ENCODE data around the gene AMIGO3. TPM values are rescaled to one million over a fixed set of nuclear protein-coding genes. Genes with fewer than 3 reads are reported as not detected.
"Not testable (repeated sequence)": the region's sequence is repeated elsewhere in the genome, so short reads cannot be mapped to it uniquely, and the experiment has no call there.

The AMIGO3 gene
- polyA plus RNA-seq, 1 of the 3 experiments (the other 2 are of a cell fraction): 1.1 TPM

GRCh38 chr3:49687424-49687795 is 32.1 kb downstream of the AMIGO3 start:
- CTCF ChIA-PET; H3K4me3 ChIP-seq (ENCODE audit: low read depth in 2 of 2, low read length in 1 of 2); H3K27me3 ChIP-seq (ENCODE audit: insufficient read depth); H3K9me2 ChIP-seq; H3K27ac ChIP-seq (ENCODE audit: low read depth in 2 of 2, low read length in 1 of 2); H4K20me1 ChIP-seq (ENCODE audit: insufficient read depth); DNase-seq; POLR2A ChIA-PET; H3K9ac ChIP-seq; H3F3A ChIP-seq (replicated peaks; ENCODE audit: insufficient read depth); H2AFZ ChIP-seq (ENCODE audit: low read depth); H3K9me3 ChIP-seq; H3K4me2 ChIP-seq: not testable (repeated sequence)
- WGBS (ENCODE audit: low lambda C conversion rate): 95% methylated on average over 4 of the region's 12 CpGs
- H3K36me3 ChIP-seq (replicated peaks in 1 of 2; ENCODE audit: control insufficient read depth in 1 of 2, insufficient read depth in 2 of 2, low read length in 1 of 2): peaks cover 0 to 13% of the 10 kb centered on the region in 2 experiments
- H3K4me1 ChIP-seq (ENCODE audit: control insufficient read depth in 1 of 2, insufficient read depth in 2 of 2, low read depth in 1 of 2, low read length in 1 of 2): peaks cover 5 to 27% of the 10 kb centered on the region in 2 experiments; a peak in 2 of 4 replicates
- peaks cover 18% of the 10 kb centered on the region for H3K79me2 ChIP-seq (ENCODE audit: insufficient read depth)

DNA sequence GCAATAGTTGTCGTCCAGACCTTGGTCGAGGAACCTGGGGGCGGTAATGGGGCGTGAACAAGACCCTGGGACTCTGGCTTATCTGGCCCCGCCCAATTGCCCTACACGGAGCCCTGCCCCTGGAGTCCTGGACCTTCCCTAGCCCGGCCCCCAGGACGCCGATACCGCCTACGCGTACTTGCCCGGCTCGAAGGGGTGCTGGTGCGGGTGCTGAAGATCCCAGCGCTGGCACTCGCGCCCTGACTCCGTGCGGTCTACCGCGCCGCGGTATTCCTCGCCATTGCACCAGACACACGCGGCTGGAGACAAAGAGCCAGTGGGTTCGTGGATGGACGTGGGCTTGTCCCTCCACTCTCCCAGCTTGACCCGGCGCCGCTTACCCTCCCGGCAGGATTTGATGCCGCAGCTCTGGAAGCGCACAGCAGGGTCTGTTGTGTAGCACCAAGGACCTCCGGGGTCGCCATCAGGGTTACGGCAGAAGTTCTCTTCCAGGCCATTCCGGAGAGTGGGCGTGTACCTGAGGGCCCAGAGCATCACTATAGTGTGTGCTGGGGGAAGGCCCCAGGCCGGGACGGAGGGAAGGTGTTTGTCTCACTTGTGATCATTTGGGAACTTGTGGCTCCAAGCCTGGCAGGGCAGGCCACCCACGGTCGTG is 32.6 kb downstream of the AMIGO3 start:
- Histone ChIP-seq H3K36me3 (replicated peaks in 1 of 2; ENCODE audit: control insufficient read depth in 1 of 2, insufficient read depth in 2 of 2, low read length in 1 of 2) (peaks cover 0 to 18% of the 10 kb centered on the region in 2 experiments), H3K79me2 (ENCODE audit: insufficient read depth) (peaks cover 18% of the 10 kb centered on the region), H3K4me3 (ENCODE audit: low read depth in 2 of 2, low read length in 1 of 2) (peak overlapping the region in 1 of 2 experiments; percentile 24; a peak in 1 of 4 replicates), H3K4me1 (ENCODE audit: control insufficient read depth in 1 of 2, insufficient read depth in 2 of 2, low read depth in 1 of 2, low read length in 1 of 2) (peaks cover 5 to 27% of the 10 kb centered on the region in 2 experiments; a peak in 2 of 4 replicates)
- H3K4me2 ChIP-seq; POLR2A ChIA-PET; H2AFZ ChIP-seq (ENCODE audit: low read depth); H3K27ac ChIP-seq (ENCODE audit: low read depth in 2 of 2, low read length in 1 of 2); H3K9ac ChIP-seq; H3K27me3 ChIP-seq (ENCODE audit: insufficient read depth); H4K20me1 ChIP-seq (ENCODE audit: insufficient read depth); H3F3A ChIP-seq (replicated peaks; ENCODE audit: insufficient read depth); H3K9me2 ChIP-seq; CTCF ChIA-PET; H3K9me3 ChIP-seq: not testable (repeated sequence)
- WGBS (ENCODE audit: low lambda C conversion rate): 76% methylated on average over 10 of the region's 44 CpGs
- peak; percentile 69 for DNase-seq

DNA sequence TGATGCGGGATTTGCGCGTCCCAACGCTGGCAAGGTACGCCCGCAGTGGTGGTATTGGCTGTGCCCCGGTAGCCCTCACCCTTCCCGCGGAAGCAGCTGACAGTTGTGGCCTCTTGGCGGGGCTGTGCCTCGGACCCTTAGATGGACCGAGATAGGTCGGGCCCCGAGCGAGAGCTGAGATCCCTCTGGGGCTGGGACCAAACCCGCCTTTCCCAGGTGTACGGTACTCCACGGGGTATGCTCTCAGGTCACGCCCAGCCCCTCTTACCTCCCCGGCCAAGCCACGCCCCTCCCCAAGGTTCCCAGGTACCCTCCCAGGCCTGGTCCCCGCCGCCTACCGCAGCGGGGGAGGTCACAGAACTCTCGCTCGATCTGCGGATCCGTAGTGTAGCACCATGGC is 33.1 kb downstream of the AMIGO3 start:
- H3K27me3 ChIP-seq (ENCODE audit: insufficient read depth); CTCF ChIA-PET; H3K9ac ChIP-seq; H3K4me2 ChIP-seq; H3F3A ChIP-seq (replicated peaks; ENCODE audit: insufficient read depth); POLR2A ChIA-PET; H4K20me1 ChIP-seq (ENCODE audit: insufficient read depth); H3K9me2 ChIP-seq; H3K9me3 ChIP-seq; DNase-seq; H2AFZ ChIP-seq (ENCODE audit: low read depth); H3K27ac ChIP-seq (ENCODE audit: low read depth in 2 of 2, low read length in 1 of 2): not testable (repeated sequence)
- peak overlapping the region in 1 of 2 experiments; percentile 24; a peak in 1 of 4 replicates for H3K4me3 ChIP-seq (ENCODE audit: low read depth in 2 of 2, low read length in 1 of 2)
- H3K79me2 ChIP-seq (ENCODE audit: insufficient read depth): peaks cover 18% of the 10 kb centered on the region
- peaks cover 5 to 24% of the 10 kb centered on the region in 2 experiments; a peak in 2 of 4 replicates for H3K4me1 ChIP-seq (ENCODE audit: control insufficient read depth in 1 of 2, insufficient read depth in 2 of 2, low read depth in 1 of 2, low read length in 1 of 2)
- WGBS (ENCODE audit: low lambda C conversion rate): 15% methylated on average over 4 of the region's 29 CpGs
- H3K36me3 ChIP-seq (replicated peaks in 1 of 2; ENCODE audit: control insufficient read depth in 1 of 2, insufficient read depth in 2 of 2, low read length in 1 of 2): peaks cover 0 to 24% of the 10 kb centered on the region in 2 experiments

DNA sequence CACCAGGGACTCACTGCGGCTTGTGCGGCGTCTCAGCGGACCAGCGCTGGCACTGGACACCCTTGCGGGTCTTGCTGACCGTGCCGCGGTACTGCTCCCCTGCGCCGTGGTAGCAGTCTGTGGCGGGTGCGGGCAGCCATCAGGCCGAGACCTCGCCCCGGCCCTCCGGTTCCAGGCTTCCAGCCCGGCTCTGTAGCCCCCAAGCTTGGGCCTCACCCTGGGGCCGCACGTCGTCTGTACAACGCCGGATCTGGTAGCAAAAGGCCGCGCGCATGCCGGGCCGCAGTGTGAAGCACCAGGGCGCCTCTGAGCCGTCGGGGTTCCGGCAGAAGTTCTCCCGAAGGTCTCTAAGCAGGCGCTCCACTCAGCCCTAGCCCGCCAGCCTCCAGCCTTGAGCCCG is 33.6 kb downstream of the AMIGO3 start:
- peaks cover 14% of the 10 kb centered on the region for H3K79me2 ChIP-seq (ENCODE audit: insufficient read depth)
- H3K9ac ChIP-seq; H3F3A ChIP-seq (replicated peaks; ENCODE audit: insufficient read depth); POLR2A ChIA-PET; H3K27me3 ChIP-seq (ENCODE audit: insufficient read depth); DNase-seq; H3K9me3 ChIP-seq; H4K20me1 ChIP-seq (ENCODE audit: insufficient read depth); H3K4me2 ChIP-seq; H2AFZ ChIP-seq (ENCODE audit: low read depth); H3K4me3 ChIP-seq (ENCODE audit: low read depth in 2 of 2, low read length in 1 of 2); H3K27ac ChIP-seq (ENCODE audit: low read depth in 2 of 2, low read length in 1 of 2); H3K9me2 ChIP-seq: not testable (repeated sequence)
- peaks cover 5 to 20% of the 10 kb centered on the region in 2 experiments; a peak in 2 of 4 replicates for H3K4me1 ChIP-seq (ENCODE audit: control insufficient read depth in 1 of 2, insufficient read depth in 2 of 2, low read depth in 1 of 2, low read length in 1 of 2)
- 93% methylated on average over 3 of the region's 36 CpGs for WGBS (ENCODE audit: low lambda C conversion rate)
- H3K36me3 ChIP-seq (replicated peaks in 1 of 2; ENCODE audit: control insufficient read depth in 1 of 2, insufficient read depth in 2 of 2, low read length in 1 of 2): peaks cover 0 to 29% of the 10 kb centered on the region in 2 experiments
- CTCF ChIA-PET: interaction anchor here (1.4 kb wide), 1 partner anchor 14 kb away, joined by 6 read pairs; no protein-coding TSS in a partner anchor

- H3K9ac ChIP-seq; H3K4me3 ChIP-seq (ENCODE audit: low read depth in 2 of 2, low read length in 1 of 2); H3K27ac ChIP-seq (ENCODE audit: low read depth in 2 of 2, low read length in 1 of 2); H4K20me1 ChIP-seq (ENCODE audit: insufficient read depth); H3K9me2 ChIP-seq; H2AFZ ChIP-seq (ENCODE audit: low read depth); H3K27me3 ChIP-seq (ENCODE audit: insufficient read depth); POLR2A ChIA-PET; DNase-seq; H3F3A ChIP-seq (replicated peaks; ENCODE audit: insufficient read depth); H3K9me3 ChIP-seq; H3K79me2 ChIP-seq (ENCODE audit: insufficient read depth); H3K4me2 ChIP-seq: not testable (repeated sequence)
- peaks cover 5 to 13% of the 10 kb centered on the region in 2 experiments; a peak in 2 of 4 replicates for H3K4me1 ChIP-seq (ENCODE audit: control insufficient read depth in 1 of 2, insufficient read depth in 2 of 2, low read depth in 1 of 2, low read length in 1 of 2)
- CTCF ChIA-PET: interaction anchor here (1.4 kb wide), 1 partner anchor 13 kb away, joined by 6 read pairs; no protein-coding TSS in a partner anchor
- H3K36me3 ChIP-seq (replicated peaks in 1 of 2; ENCODE audit: control insufficient read depth in 1 of 2, insufficient read depth in 2 of 2, low read length in 1 of 2): peaks cover 0 to 36% of the 10 kb centered on the region in 2 experiments
- WGBS (ENCODE audit: low lambda C conversion rate): 100% methylated on average over 10 of the region's 10 CpGs
Measured at GRCh38 chr3:49685103-49685502, 34.4 kb downstream of the AMIGO3 start.

- no CpG with 5 or more reads among the region's 2 CpGs for WGBS (ENCODE audit: low lambda C conversion rate)
- H4K20me1 ChIP-seq (ENCODE audit: insufficient read depth); POLR2A ChIA-PET; H3K9ac ChIP-seq; H2AFZ ChIP-seq (ENCODE audit: low read depth); H3K4me2 ChIP-seq; H3K9me3 ChIP-seq; DNase-seq; H3F3A ChIP-seq (replicated peaks; ENCODE audit: insufficient read depth); H3K27me3 ChIP-seq (ENCODE audit: insufficient read depth); H3K4me3 ChIP-seq (ENCODE audit: low read depth in 2 of 2, low read length in 1 of 2); H3K79me2 ChIP-seq (ENCODE audit: insufficient read depth); H3K27ac ChIP-seq (ENCODE audit: low read depth in 2 of 2, low read length in 1 of 2); H3K9me2 ChIP-seq: not testable (repeated sequence)
- CTCF ChIA-PET: interaction anchor here (1.4 kb wide), 1 partner anchor 13 kb away, joined by 6 read pairs; no protein-coding TSS in a partner anchor
- H3K4me1 ChIP-seq (ENCODE audit: control insufficient read depth in 1 of 2, insufficient read depth in 2 of 2, low read depth in 1 of 2, low read length in 1 of 2): peaks cover 5 to 13% of the 10 kb centered on the region in 2 experiments; a peak in 2 of 4 replicates
- H3K36me3 ChIP-seq (replicated peaks in 1 of 2; ENCODE audit: control insufficient read depth in 1 of 2, insufficient read depth in 2 of 2, low read length in 1 of 2): peaks cover under 1 to 43% of the 10 kb centered on the region in 2 experiments
Measured at GRCh38 chr3:49684453-49684852, 35.0 kb downstream of the AMIGO3 start.
